Transverse colon (tissue), 4 donors: ENCODE measurements around the gene CYP11A1.

ENCODE experiments used
- CTCF ChIP-seq, 5 experiments: fragments of 200-600 bp in 3 of 5; fragments of 450-650 bp in 2 of 5; sonication (generic) in 3 of 5; IDR thresholded peaks; 1 replicate in 2 of 5; 2 replicates in 3 of 5; pipeline ENCODE4 v1.5.1; 2016 to 2017; ENCODE audit warnings: antibody characterized with exemption in 5 of 5, inconsistent platforms in 3 of 5, mild to moderate bottlenecking in 2 of 5, moderate library complexity in 1 of 5
- POLR2AphosphoS5 ChIP-seq, 3 donors: sonication (generic); formaldehyde crosslinking; IDR thresholded peaks; one replicate each; pipeline ENCODE4 v1.6.1; 2016; ENCODE audit warnings: antibody characterized with exemption in 3 of 3

GRCh38 chr15:74333093-74333492 lies 34.4 kb downstream of the CYP11A1 start:
- TF ChIP-seq CTCF (IDR thresholded peaks at IDR 0.05) (no peak), POLR2AphosphoS5 (IDR thresholded peaks at IDR 0.05) (no peak)
